CD4-positive, alpha-beta T cell treated with Interleukin-17A for 1 hour (primary cell): ENCODE measurements around the gene CAPN11.
"Not testable (repeated sequence)": the region's sequence is repeated elsewhere in the genome, so short reads cannot be mapped to it uniquely, and the experiment has no call there.

ENCODE experiments used
- DNase-seq: peaks from one replicate; pipeline ENCODE4 v3.0.0-alpha.2; 2020

The CAPN11 gene

GRCh38 chr6:44230034-44230675 lies 71.5 kb downstream of the CAPN11 start:
- no peak for DNase-seq

- not testable (repeated sequence) for DNase-seq
These were observed 72.8 kb downstream of the CAPN11 start for GRCh38 chr6:44231426-44231825.

DNA sequence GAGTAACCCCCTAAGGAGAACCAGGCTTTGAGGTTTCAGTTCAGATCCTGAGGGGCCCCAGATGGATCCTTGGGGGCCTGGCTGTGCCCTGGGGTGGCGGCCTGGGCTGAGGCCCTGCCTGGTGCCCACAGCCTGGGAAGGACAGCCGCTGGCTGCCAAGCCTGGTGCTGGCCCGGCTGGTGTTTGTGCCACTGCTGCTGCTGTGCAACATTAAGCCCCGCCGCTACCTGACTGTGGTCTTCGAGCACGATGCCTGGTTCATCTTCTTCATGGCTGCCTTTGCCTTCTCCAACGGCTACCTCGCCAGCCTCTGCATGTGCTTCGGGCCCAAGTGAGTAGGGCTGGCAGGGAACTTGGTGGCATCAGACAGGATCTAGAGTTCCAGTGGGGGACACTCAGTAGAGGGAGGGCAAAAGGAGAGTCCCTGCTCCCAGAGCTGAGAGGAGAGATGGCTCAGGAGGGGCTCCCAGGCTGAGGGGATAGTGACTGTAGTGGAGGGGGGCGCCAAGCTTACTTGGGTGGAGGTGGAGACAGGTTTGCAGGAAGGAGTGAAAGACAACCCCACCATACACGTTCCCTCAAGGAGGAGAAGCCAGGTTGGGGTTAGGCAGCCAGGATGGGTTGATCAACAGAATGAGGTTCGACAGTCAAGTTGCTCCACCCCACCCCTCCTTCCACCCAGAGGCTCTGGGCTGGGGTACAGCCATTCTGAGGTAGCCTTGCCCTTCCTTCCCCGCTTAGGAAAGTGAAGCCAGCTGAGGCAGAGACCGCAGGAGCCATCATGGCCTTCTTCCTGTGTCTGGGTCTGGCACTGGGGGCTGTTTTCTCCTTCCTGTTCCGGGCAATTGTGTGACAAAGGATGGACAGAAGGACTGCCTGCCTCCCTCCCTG lies 74.3 kb downstream of the CAPN11 start:
- DNase-seq: no peak

DNA sequence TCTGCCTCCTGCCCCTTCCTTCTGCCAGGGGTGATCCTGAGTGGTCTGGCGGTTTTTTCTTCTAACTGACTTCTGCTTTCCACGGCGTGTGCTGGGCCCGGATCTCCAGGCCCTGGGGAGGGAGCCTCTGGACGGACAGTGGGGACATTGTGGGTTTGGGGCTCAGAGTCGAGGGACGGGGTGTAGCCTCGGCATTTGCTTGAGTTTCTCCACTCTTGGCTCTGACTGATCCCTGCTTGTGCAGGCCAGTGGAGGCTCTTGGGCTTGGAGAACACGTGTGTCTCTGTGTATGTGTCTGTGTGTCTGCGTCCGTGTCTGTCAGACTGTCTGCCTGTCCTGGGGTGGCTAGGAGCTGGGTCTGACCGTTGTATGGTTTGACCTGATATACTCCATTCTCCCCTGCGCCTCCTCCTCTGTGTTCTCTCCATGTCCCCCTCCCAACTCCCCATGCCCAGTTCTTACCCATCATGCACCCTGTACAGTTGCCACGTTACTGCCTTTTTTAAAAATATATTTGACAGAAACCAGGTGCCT lies 75.0 kb downstream of the CAPN11 start:
- DNase-seq: no peak
